ENCODE data around the gene OR13C4.
"Not testable (repeated sequence)": the region's sequence is repeated elsewhere in the genome, so short reads cannot be mapped to it uniquely, and the experiment has no call there.

Gene OR13C4

DNA sequence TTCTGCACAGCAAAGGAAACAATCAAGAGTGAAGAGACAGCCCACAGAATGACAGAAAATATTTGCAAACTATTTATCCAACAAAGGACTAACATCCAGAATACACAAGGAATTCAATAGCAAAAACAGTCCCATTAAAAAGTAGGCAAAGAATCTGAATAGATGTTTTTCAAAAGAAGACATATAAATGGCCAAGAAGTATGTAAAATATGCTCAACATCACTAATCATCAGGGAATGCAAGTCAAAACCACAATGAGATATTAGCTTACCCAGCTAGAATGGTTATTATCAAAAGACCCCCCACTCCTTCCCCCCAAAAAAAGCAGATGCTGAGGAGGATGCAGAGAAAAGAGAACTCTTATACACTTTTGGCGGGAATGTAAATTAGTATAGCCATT lies 28.5 kb upstream of the OR13C4 start:
- DNase-seq (ENCODE audit: low read depth in 2 of 2), result peak in 1 of 2 donors; percentile 1
- no peak overlapping the region for H3K4me3 ChIP-seq (replicated peaks in 1 of 2; ENCODE audit: low read depth in 2 of 2, low read length in 2 of 2)
- TF ChIP-seq, protein P1, sequence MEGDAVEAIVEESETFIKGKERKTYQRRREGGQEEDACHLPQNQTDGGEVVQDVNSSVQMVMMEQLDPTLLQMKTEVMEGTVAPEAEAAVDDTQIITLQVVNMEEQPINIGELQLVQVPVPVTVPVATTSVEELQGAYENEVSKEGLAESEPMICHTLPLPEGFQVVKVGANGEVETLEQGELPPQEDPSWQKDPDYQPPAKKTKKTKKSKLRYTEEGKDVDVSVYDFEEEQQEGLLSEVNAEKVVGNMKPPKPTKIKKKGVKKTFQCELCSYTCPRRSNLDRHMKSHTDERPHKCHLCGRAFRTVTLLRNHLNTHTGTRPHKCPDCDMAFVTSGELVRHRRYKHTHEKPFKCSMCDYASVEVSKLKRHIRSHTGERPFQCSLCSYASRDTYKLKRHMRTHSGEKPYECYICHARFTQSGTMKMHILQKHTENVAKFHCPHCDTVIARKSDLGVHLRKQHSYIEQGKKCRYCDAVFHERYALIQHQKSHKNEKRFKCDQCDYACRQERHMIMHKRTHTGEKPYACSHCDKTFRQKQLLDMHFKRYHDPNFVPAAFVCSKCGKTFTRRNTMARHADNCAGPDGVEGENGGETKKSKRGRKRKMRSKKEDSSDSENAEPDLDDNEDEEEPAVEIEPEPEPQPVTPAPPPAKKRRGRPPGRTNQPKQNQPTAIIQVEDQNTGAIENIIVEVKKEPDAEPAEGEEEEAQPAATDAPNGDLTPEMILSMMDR (IDR thresholded peaks at IDR 0.05; ENCODE audit: low read depth, low read length), result no peak

DNA sequence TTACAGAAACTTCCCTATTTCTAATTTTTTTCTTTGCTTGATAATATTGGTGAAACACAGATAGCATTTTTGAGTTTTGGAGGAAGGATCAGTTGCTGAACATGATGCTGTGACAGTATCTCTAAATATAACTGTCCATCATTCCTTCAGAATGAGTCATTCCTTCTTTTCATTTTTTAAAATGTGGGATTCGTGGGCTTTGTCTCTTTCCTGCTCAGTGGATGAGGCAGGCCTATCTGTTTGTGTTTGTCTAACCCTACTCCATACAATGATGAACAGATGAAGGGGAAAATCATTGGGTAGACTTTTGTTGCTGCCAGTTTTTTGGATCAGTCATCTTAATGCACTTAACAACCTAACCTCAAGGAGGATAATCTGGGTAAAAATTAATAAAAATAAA lies 26.3 kb upstream of the OR13C4 start:
- TF ChIP-seq, protein P1 (IDR thresholded peaks at IDR 0.05; ENCODE audit: low read depth, low read length), result no peak
- DNase-seq (ENCODE audit: low read depth in 2 of 2), result peak in 1 of 2 donors; percentile 24

DNA sequence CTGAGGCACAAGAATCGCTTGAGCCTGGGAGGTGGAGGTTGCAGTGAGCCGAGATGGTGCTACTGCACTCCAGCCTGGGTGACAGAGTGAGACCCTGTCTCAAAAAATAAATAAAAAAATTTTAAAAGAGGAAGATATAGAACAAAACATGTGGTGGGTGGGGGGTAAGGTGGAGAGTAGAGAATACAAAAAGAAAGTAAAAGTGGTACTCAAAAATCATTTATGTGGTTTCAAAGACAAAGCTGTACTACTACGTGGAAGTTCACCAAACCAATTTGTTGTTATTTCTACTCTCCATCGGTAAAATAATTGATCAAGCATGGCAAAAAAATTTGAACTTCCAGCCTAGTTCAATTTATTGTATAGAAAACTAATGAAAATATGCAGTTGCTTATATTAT lies 17.6 kb upstream of the OR13C4 start:
- DNase-seq (ENCODE audit: low read depth in 2 of 2), result no peak
- TF ChIP-seq, protein P1 (IDR thresholded peaks at IDR 0.05; ENCODE audit: low read depth, low read length), result no peak
- H3K4me3 ChIP-seq (replicated peaks in 1 of 2; ENCODE audit: low read depth in 2 of 2, low read length in 2 of 2), result no peak overlapping the region

More for the DNA sequence above, 26.3 kb upstream of the OR13C4 start:
- H3K4me3 ChIP-seq (replicated peaks in 1 of 2; ENCODE audit: low read depth in 2 of 2, low read length in 2 of 2), result no peak overlapping the region

DNA sequence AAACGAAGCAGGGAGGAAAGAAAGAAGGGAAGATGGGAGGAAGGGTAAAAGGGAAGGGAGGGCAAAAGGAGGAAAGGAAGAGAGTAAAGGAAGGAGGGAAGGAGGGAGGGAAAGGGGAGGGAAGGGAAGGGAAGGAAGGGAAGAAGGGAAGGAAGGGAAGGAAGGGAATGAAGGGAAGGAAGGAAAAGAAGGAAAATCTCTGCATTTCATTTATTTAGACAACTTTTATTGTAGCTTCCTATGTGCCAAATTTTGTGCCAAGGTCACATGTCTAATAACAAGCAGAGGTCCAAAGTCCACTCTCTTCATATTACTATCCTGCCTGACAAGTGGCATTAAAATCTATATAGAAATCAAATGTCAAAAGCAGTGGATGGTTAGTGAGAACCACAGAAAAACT lies 12.3 kb upstream of the OR13C4 start:
- TF ChIP-seq, protein P1 (IDR thresholded peaks at IDR 0.05; ENCODE audit: low read depth, low read length), result no peak
- no peak for DNase-seq (ENCODE audit: low read depth in 2 of 2)
- no peak overlapping the region for H3K4me3 ChIP-seq (replicated peaks in 1 of 2; ENCODE audit: low read depth in 2 of 2, low read length in 2 of 2)

DNA sequence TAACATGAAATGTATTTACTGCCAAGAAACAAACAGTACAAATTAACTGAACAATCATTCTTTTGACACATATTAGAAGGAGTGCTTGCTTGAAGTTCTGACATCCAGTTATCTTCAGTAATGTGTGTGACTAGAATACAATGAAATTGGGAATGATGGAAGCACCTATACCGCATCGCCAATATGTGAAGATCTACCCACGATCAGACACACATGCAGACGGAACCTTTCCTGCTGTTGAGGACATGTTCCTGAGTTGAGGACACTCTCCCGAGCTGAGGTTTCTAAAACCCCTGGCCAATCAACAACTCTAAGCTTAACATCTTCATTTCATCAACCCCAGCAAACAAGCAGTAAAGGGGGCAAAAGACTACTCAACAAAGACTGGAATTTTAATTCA lies 9.7 kb upstream of the OR13C4 start, which contains the start of gene OR13C3:
OR13C3 (minus strand) TSS at position 101 of the 400 bp plus-strand sequence. CDS start 133 bp downstream, outside the sequence.
- DNase-seq (ENCODE audit: low read depth in 2 of 2), result no peak
- H3K4me3 ChIP-seq (replicated peaks in 1 of 2; ENCODE audit: low read depth in 2 of 2, low read length in 2 of 2), result no peak within 1 kb of the TSS
- TF ChIP-seq, protein P1 (IDR thresholded peaks at IDR 0.05; ENCODE audit: low read depth, low read length), result no peak

DNA sequence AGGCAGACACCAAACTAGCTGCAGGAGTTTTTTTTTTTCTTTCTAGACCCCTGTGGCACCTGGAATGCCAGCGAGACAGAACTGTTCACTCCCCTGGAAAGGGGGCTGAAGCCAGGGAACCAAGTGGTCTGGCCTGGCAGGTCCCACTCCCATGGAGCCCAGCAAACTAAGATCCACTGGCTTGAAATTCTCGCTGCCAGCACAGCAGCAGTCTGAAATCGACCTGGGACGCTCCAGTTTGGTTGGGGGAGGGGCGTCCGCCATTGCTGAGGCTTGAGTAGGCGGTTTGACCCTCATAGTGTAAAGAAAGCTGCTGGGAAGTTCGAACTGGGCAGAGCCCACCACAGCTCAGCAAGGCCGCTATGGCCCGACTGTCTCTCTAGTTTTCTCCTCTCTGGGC lies 6.8 kb downstream of the OR13C4 start:
- DNase-seq (ENCODE audit: low read depth in 2 of 2); H3K4me3 ChIP-seq (replicated peaks in 1 of 2; ENCODE audit: low read depth in 2 of 2, low read length in 2 of 2): not testable (repeated sequence)

DNA sequence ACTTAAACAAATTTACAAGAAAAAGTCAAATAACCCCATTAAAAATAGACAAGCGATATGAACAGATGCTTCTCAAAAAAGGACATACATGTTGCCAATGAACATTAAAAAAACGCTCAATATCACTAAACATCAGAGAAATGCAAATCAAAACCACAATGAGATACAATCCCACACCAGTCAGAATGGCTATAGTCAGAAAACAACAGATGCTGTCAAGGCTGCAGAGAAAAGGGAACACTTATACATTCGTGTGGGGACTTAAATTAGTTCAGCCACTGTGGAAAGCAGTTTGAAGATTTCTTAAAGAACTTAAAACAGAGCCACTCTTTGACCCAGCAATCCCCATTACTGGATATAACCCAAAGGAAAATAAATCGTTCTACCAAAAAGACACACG lies 12.1 kb downstream of the OR13C4 start:
- H3K4me3 ChIP-seq (replicated peaks in 1 of 2; ENCODE audit: low read depth in 2 of 2, low read length in 2 of 2), result no peak overlapping the region
- no peak for DNase-seq (ENCODE audit: low read depth in 2 of 2)
- TF ChIP-seq, protein P1 (IDR thresholded peaks at IDR 0.05; ENCODE audit: low read depth, low read length), result no peak

Measured in cardiac fibroblast (primary cell).